ENCODE results near the gene DLGAP4. TPM values are rescaled to one million over a fixed set of nuclear protein-coding genes. Genes with fewer than 3 reads are reported as not detected.

Gene DLGAP4
- total RNA-seq, 1 experiment from 2014 or later, result 59.9 TPM

GRCh38 chr20:36424314-36424713, 118.2 kb downstream of the DLGAP4 start:
- H3K27me3 ChIP-seq (replicated peaks; ENCODE audit: insufficient read depth, low read depth, low read length, poor library complexity), result no peaks in the 10 kb centered on the region
- no peak overlapping the region for H3K27ac ChIP-seq (ENCODE audit: low read depth, low read length, poor library complexity, severe bottlenecking)
- no peak overlapping the region for H3K4me3 ChIP-seq (ENCODE audit: low read depth, low read length, poor library complexity, severe bottlenecking)
- CTCF ChIA-PET, result no interaction called here
- intact Hi-C loops (cut with micrococcal nuclease; ENCODE audit: unreplicated experiment), result no loop called here
- H3K9me3 ChIP-seq (ENCODE audit: low read depth, low read length, poor library complexity, severe bottlenecking), result no peaks in the 10 kb centered on the region
- TF ChIP-seq EZH2 (IDR thresholded peaks at IDR 0.05; ENCODE audit: borderline replicate concordance, low read depth, low read length, poor library complexity, severe bottlenecking) (no peak), CTCF (conservative IDR thresholded peaks at IDR 0.05; ENCODE audit: low read depth, low read length) (no peak)
- no TSS peak for BruUV-seq (replicated peaks)
- POLR2A ChIA-PET (ENCODE audit: low non-redundant PET), result no interaction called here
- no peaks in the 10 kb centered on the region for H3K36me3 ChIP-seq (ENCODE audit: insufficient read depth, low read length, poor library complexity, severe bottlenecking)
- no peaks in the 10 kb centered on the region for H3K4me1 ChIP-seq (ENCODE audit: insufficient read depth, low read length, poor library complexity, severe bottlenecking)
- DNase-seq (ENCODE audit: low spot score), result no peak

- ChIA-PET CTCF (no interaction called here), POLR2A (ENCODE audit: low non-redundant PET) (no interaction called here)
Observed at GRCh38 chr20:36425166-36425565, 119.0 kb downstream of the DLGAP4 start.

GRCh38 chr20:36431604-36432003, 125.5 kb downstream of the DLGAP4 start:
- intact Hi-C loops (cut with micrococcal nuclease; ENCODE audit: unreplicated experiment), result loop anchor here (10.0 kb wide), 1 partner anchor 437 kb away; no protein-coding TSS in a partner anchor
- no peak for TF ChIP-seq EZH2 (IDR thresholded peaks at IDR 0.05; ENCODE audit: borderline replicate concordance, low read depth, low read length, poor library complexity, severe bottlenecking)
- no peak for TF ChIP-seq CTCF (conservative IDR thresholded peaks at IDR 0.05; ENCODE audit: low read depth, low read length)
- BruUV-seq (replicated peaks), result no TSS peak

More at GRCh38 chr20:36425166-36425565, 119.0 kb downstream of the DLGAP4 start:
- Histone ChIP-seq H3K4me1 (ENCODE audit: insufficient read depth, low read length, poor library complexity, severe bottlenecking) (no peaks in the 10 kb centered on the region), H3K36me3 (ENCODE audit: insufficient read depth, low read length, poor library complexity, severe bottlenecking) (no peaks in the 10 kb centered on the region), H3K9me3 (ENCODE audit: low read depth, low read length, poor library complexity, severe bottlenecking) (no peaks in the 10 kb centered on the region), H3K27ac (ENCODE audit: low read depth, low read length, poor library complexity, severe bottlenecking) (no peak overlapping the region), H3K27me3 (replicated peaks; ENCODE audit: insufficient read depth, low read depth, low read length, poor library complexity) (no peaks in the 10 kb centered on the region), H3K4me3 (ENCODE audit: low read depth, low read length, poor library complexity, severe bottlenecking) (no peak overlapping the region)
- no TSS peak for BruUV-seq (replicated peaks)
- no peak for TF ChIP-seq CTCF (conservative IDR thresholded peaks at IDR 0.05; ENCODE audit: low read depth, low read length)
- no peak for TF ChIP-seq EZH2 (IDR thresholded peaks at IDR 0.05; ENCODE audit: borderline replicate concordance, low read depth, low read length, poor library complexity, severe bottlenecking)
- no peak for DNase-seq (ENCODE audit: low spot score)
- intact Hi-C loops (cut with micrococcal nuclease; ENCODE audit: unreplicated experiment), result no loop called here

More at GRCh38 chr20:36431604-36432003, 125.5 kb downstream of the DLGAP4 start:
- H3K9me3 ChIP-seq (ENCODE audit: low read depth, low read length, poor library complexity, severe bottlenecking), result no peaks in the 10 kb centered on the region
- ChIA-PET POLR2A (ENCODE audit: low non-redundant PET) (interaction anchor here (0.6 kb wide), 1 partner anchor 17 kb away, joined by 3 read pairs; no protein-coding TSS in a partner anchor), CTCF (no interaction called here)
- H3K4me1 ChIP-seq (ENCODE audit: insufficient read depth, low read length, poor library complexity, severe bottlenecking), result no peaks in the 10 kb centered on the region
- H3K4me3 ChIP-seq (ENCODE audit: low read depth, low read length, poor library complexity, severe bottlenecking), result no peak overlapping the region
- H3K27ac ChIP-seq (ENCODE audit: low read depth, low read length, poor library complexity, severe bottlenecking), result no peak overlapping the region
- no peaks in the 10 kb centered on the region for H3K36me3 ChIP-seq (ENCODE audit: insufficient read depth, low read length, poor library complexity, severe bottlenecking)
- H3K27me3 ChIP-seq (replicated peaks; ENCODE audit: insufficient read depth, low read depth, low read length, poor library complexity), result no peaks in the 10 kb centered on the region
- no peak for DNase-seq (ENCODE audit: low spot score)

Data from A673 (cell line).